ENCODE measurements around the gene CDH8. TPM values are rescaled to one million over a fixed set of nuclear protein-coding genes. Genes with fewer than 3 reads are reported as not detected.

CDH8 gene
- total RNA-seq, 1 donor from 2014 or later: 0.98 TPM

DNA sequence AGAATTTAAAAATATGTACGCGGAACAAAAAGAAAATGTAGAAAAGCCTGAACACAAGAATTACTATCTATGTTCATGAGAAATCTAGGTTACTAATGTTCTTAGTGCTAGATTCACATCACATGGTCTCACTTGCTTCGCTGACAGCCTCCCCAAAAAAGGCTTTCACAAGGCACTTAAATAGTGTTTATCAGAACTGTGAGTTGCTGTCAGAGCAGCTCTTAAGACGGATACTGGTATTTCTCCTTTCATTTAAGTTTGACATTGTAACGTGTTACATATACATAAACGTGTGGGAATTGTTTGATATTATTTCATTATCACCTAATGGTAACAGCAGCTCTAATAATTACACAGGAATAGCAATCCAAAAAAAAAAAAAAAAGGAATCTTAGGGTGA lies 150.9 kb downstream of the CDH8 start:
- H3K27ac ChIP-seq: no peak overlapping the region
- H3K4me1 ChIP-seq: no peaks in the 10 kb centered on the region
- H3K9me3 ChIP-seq: no peaks in the 10 kb centered on the region
- intact Hi-C loops (cut with DNase I): no loop called here
- no peak for DNase-seq (ENCODE audit: extremely low spot score in 2 of 2)
- no peaks in the 10 kb centered on the region for H3K27me3 ChIP-seq
- H3K4me3 ChIP-seq: no peak overlapping the region
- TF ChIP-seq, protein P1, sequence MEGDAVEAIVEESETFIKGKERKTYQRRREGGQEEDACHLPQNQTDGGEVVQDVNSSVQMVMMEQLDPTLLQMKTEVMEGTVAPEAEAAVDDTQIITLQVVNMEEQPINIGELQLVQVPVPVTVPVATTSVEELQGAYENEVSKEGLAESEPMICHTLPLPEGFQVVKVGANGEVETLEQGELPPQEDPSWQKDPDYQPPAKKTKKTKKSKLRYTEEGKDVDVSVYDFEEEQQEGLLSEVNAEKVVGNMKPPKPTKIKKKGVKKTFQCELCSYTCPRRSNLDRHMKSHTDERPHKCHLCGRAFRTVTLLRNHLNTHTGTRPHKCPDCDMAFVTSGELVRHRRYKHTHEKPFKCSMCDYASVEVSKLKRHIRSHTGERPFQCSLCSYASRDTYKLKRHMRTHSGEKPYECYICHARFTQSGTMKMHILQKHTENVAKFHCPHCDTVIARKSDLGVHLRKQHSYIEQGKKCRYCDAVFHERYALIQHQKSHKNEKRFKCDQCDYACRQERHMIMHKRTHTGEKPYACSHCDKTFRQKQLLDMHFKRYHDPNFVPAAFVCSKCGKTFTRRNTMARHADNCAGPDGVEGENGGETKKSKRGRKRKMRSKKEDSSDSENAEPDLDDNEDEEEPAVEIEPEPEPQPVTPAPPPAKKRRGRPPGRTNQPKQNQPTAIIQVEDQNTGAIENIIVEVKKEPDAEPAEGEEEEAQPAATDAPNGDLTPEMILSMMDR (IDR thresholded peaks at IDR 0.05): no peak
- no peaks in the 10 kb centered on the region for H3K36me3 ChIP-seq

DNA sequence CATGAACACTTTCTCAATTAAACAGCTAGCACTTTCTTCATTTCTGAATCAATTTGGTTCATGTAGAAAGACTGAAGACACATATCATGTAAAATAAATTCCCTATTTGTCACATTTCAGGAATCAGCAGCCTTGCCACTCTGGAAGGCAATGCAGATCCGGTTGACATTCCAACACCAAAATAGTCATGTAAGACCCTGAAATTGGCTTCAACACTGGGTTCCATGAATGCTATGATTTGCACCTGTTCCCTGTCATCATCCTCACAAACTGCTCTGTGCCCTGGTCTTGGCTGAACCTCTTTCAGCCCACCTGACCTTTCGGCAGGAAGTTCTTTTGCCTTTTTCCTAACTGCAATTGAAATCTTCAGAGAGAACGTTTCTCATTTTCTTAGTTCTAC lies 156.9 kb downstream of the CDH8 start:
- intact Hi-C loops (cut with DNase I): no loop called here
- Histone ChIP-seq H3K4me3 (no peak overlapping the region), H3K4me1 (no peaks in the 10 kb centered on the region), H3K9me3 (no peaks in the 10 kb centered on the region), H3K27ac (no peak overlapping the region), H3K27me3 (no peaks in the 10 kb centered on the region), H3K36me3 (no peaks in the 10 kb centered on the region)
- no peak for TF ChIP-seq POLR2A (IDR thresholded peaks at IDR 0.05)
- TF ChIP-seq, protein P1 (IDR thresholded peaks at IDR 0.05): no peak
- TF ChIP-seq POLR2AphosphoS5 (IDR thresholded peaks at IDR 0.05; ENCODE audit: insufficient read depth in 1 of 2, low read depth in 1 of 2): no peak
- DNase-seq (ENCODE audit: extremely low spot score in 2 of 2): no peak

DNA sequence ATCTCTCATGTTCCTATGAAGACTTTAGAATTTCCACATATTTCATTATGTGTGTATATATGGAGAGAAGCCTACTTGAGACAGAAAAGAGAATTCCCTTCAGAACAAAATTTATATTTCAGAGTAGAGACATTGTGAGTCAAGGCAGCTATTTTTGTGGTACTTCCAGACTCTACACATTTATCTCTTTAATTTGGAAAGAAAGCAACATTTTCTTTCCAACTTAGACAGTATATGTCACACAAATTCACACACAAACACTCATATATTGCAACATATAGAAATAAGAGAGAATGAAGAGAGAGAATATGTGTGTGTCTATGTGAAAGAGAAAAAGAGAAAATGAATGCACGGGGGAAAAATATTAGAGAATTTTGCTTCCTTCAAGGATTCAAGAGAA lies 158.8 kb downstream of the CDH8 start:
- Histone ChIP-seq H3K36me3 (no peaks in the 10 kb centered on the region), H3K4me1 (no peaks in the 10 kb centered on the region), H3K4me3 (no peak overlapping the region), H3K27ac (no peak overlapping the region), H3K27me3 (no peaks in the 10 kb centered on the region), H3K9me3 (no peaks in the 10 kb centered on the region)
- DNase-seq (ENCODE audit: extremely low spot score in 2 of 2): no peak
- no peak for TF ChIP-seq POLR2AphosphoS5 (IDR thresholded peaks at IDR 0.05; ENCODE audit: insufficient read depth in 1 of 2, low read depth in 1 of 2)
- no peak for TF ChIP-seq POLR2A (IDR thresholded peaks at IDR 0.05)
- TF ChIP-seq, protein P1 (IDR thresholded peaks at IDR 0.05): no peak
- intact Hi-C loops (cut with DNase I): no loop called here

DNA sequence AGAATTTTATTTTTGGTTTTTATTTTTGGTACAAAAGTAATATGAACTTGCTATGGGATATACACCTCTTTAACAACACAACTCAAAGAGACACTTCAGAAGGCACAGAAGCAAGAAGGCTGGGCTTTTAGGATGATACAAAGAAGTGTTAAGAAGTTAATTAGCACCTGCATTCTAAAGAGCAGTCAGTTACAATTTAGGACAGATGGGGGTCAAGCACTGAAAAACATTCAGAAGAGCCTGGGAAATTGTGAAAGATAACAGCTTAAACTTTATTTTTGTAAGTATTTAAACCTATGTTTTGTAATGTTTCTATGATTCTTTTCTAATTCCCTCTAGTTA lies 163.5 kb downstream of the CDH8 start:
- no peaks in the 10 kb centered on the region for H3K9me3 ChIP-seq
- H3K27me3 ChIP-seq: no peaks in the 10 kb centered on the region
- no peak for TF ChIP-seq POLR2AphosphoS5 (IDR thresholded peaks at IDR 0.05; ENCODE audit: insufficient read depth in 1 of 2, low read depth in 1 of 2)
- TF ChIP-seq POLR2A (IDR thresholded peaks at IDR 0.05): no peak
- no peak overlapping the region for H3K27ac ChIP-seq
- no peaks in the 10 kb centered on the region for H3K4me1 ChIP-seq
- no peak overlapping the region for H3K4me3 ChIP-seq
- DNase-seq (ENCODE audit: extremely low spot score in 2 of 2): no peak
- intact Hi-C loops (cut with DNase I): no loop called here
- H3K36me3 ChIP-seq: no peaks in the 10 kb centered on the region

DNA sequence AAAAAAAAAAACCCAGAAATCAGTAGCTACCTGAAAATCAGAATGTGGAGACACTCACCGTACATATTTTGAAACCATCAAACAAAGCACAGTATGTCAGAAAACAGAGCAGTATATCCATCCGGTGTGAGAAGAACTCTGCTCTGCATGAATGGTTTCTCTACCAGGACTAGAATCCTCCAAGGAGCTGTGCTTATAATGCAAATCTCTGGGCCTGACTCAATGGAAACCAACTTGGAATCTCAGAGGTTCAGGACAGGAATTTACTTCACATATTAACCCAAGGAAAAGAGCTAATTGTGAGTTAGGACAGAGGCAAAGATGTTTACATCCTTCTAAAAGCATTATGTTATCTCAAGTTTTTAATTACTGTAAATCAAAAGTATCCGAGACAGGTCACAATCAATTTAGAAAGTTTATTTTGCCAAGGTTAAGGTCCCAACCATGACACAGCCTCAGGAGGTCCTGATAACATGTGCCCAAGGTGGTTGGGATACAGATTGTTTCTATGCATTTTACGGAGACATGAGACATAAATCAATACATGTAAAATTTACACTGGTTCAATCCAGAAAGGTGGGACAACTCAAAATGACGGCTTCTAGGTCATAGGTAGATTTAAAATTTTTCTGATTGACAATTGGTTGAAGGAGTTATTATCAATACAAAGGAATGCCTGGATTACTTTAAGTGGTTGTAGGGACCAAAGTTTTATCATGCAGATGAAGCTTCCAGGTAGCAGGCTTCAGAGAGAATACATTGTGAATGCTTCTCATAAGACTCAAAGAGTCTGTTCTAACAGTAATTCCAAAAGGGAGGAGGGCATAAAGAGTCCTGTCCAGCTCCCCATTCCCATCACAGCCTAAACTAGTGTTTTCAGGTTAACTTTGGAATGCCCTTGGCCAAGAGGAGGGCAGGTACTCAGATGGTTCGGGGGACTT lies 164.1 kb downstream of the CDH8 start:
- TF ChIP-seq, protein P1 (IDR thresholded peaks at IDR 0.05): no peak
- no peak for TF ChIP-seq POLR2A (IDR thresholded peaks at IDR 0.05)
- no peak for DNase-seq (ENCODE audit: extremely low spot score in 2 of 2)
- Histone ChIP-seq H3K27me3 (no peaks in the 10 kb centered on the region), H3K4me1 (no peaks in the 10 kb centered on the region), H3K4me3 (no peak overlapping the region), H3K36me3 (no peaks in the 10 kb centered on the region), H3K27ac (no peak overlapping the region), H3K9me3 (no peaks in the 10 kb centered on the region)
- intact Hi-C loops (cut with DNase I): no loop called here

Data from vagina (tissue), 2 donors.